Loucy (cell line): ENCODE results near the gene RGS11.

Experiments used
- EZH2phosphoT487 ChIP-seq: fragments of 200-600 bp; IDR thresholded peaks from 2 replicates; pipeline ENCODE4 v1.6.1; 2018; ENCODE audit warnings: antibody characterized with exemption, mild to moderate bottlenecking, moderate library complexity, borderline replicate concordance
- TF ChIP-seq, protein P1 (sequence below): fragments of 200-600 bp; sonication (generic); conservative IDR thresholded peaks from 2 replicates; pipeline ENCODE4 v1.5.1; 2014; ENCODE audit warnings: mild to moderate bottlenecking, antibody characterized with exemption, low read length

GRCh38 chr16:263182-263774 lies 12.5 kb downstream of the RGS11 start:
- TF ChIP-seq, protein P1, sequence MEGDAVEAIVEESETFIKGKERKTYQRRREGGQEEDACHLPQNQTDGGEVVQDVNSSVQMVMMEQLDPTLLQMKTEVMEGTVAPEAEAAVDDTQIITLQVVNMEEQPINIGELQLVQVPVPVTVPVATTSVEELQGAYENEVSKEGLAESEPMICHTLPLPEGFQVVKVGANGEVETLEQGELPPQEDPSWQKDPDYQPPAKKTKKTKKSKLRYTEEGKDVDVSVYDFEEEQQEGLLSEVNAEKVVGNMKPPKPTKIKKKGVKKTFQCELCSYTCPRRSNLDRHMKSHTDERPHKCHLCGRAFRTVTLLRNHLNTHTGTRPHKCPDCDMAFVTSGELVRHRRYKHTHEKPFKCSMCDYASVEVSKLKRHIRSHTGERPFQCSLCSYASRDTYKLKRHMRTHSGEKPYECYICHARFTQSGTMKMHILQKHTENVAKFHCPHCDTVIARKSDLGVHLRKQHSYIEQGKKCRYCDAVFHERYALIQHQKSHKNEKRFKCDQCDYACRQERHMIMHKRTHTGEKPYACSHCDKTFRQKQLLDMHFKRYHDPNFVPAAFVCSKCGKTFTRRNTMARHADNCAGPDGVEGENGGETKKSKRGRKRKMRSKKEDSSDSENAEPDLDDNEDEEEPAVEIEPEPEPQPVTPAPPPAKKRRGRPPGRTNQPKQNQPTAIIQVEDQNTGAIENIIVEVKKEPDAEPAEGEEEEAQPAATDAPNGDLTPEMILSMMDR, result no peak
- TF ChIP-seq EZH2phosphoT487, result no peak
